HG02642 (cell line): ENCODE data around the gene LMO2.
"Not testable (repeated sequence)": the region's sequence is repeated elsewhere in the genome, so short reads cannot be mapped to it uniquely, and the experiment has no call there.

Experiments
- ATAC-seq: cut with Tn5 transposase; IDR thresholded peaks from one replicate; pipeline ENCODE4 v1.9.1; 2021; ENCODE audit warnings: mild to moderate bottlenecking; ENCODE audit not compliant: unreplicated experiment, poor library complexity

LMO2 gene

GRCh38 chr11:33866936-33867335, 24.9 kb downstream of the LMO2 start:
- ATAC-seq: no peak

- ATAC-seq: no peak
These were observed 27.4 kb downstream of the LMO2 start for GRCh38 chr11:33864479-33864878.

- no peak for ATAC-seq
These were observed 28.3 kb downstream of the LMO2 start for GRCh38 chr11:33863418-33864172.

- no peak for ATAC-seq
These were observed 29.8 kb downstream of the LMO2 start for GRCh38 chr11:33861941-33862589.

GRCh38 chr11:33861386-33861785, 30.5 kb downstream of the LMO2 start:
- no peak for ATAC-seq

- ATAC-seq: no peak
These were observed 30.9 kb downstream of the LMO2 start for GRCh38 chr11:33860926-33861325.

- ATAC-seq: no peak
These were observed 32.6 kb downstream of the LMO2 start for GRCh38 chr11:33859306-33859705.

- peak; percentile 73 for ATAC-seq
These were observed 33.9 kb downstream of the LMO2 start for GRCh38 chr11:33857933-33858371.

GRCh38 chr11:33855500-33855899, 36.4 kb downstream of the LMO2 start:
- no peak for ATAC-seq

- no peak for ATAC-seq
These were observed 43.0 kb downstream of the LMO2 start for GRCh38 chr11:33848717-33849390.

- ATAC-seq: no peak
These were observed 44.6 kb downstream of the LMO2 start for GRCh38 chr11:33847251-33847650.

- ATAC-seq: no peak
These were observed 47.6 kb downstream of the LMO2 start for GRCh38 chr11:33844236-33844635.

- no peak for ATAC-seq
These were observed 48.9 kb downstream of the LMO2 start for GRCh38 chr11:33843018-33843417.

GRCh38 chr11:33842236-33842915, 49.5 kb downstream of the LMO2 start:
- no peak for ATAC-seq

GRCh38 chr11:33838234-33838633, 53.6 kb downstream of the LMO2 start:
- not testable (repeated sequence) for ATAC-seq

- ATAC-seq: not testable (repeated sequence)
These were observed 54.5 kb downstream of the LMO2 start for GRCh38 chr11:33837334-33837733.

GRCh38 chr11:33835143-33835878, 56.6 kb downstream of the LMO2 start:
- no peak for ATAC-seq

- no peak for ATAC-seq
These were observed 59.2 kb downstream of the LMO2 start for GRCh38 chr11:33832676-33833075.

GRCh38 chr11:33830903-33831648, 60.8 kb downstream of the LMO2 start:
- no peak for ATAC-seq
